K562 (cell line): Measurements from ENCODE around the gene HES4. TPM values are rescaled to one million over a fixed set of nuclear protein-coding genes. Genes with fewer than 3 reads are reported as not detected.

Experiments used
- ATAC-seq: fragments of 200-7000 bp; cut with Tn5 transposase; 3 replicates; pipeline ENCODE4 v1.9.1; 2020; ENCODE audit warnings: moderate library complexity
- BruUV-seq: library from RNA; stranded (reverse); fragments of 400-500 nt; replicated peaks from 2 replicates; lab custom pipeline; 2021; lab: Mats Ljungman, UMichigan
- CTCF ChIA-PET: fragments of 300-600 bp; formaldehyde crosslinking; extraction: SDS; loops from one replicate; lab custom pipeline; 2021; ENCODE audit warnings: low intra/inter-chr PET ratio; lab: Yijun Ruan, JAX
- POLR2A ChIA-PET: fragments of 300-600, 350-650 bp; sonication (Branson Sonifier 250); formaldehyde crosslinking; extraction: SDS; loops from one replicate; lab custom pipeline; 2021; ENCODE audit warnings: antibody characterized with exemption, inconsistent platforms; lab: Yijun Ruan, JAX
- DNase-seq, 4 experiments: peaks; one replicate each; pipeline versions ENCODE4 v3.0.0 to v3.0.0-alpha.2; 2011 to 2018; ENCODE audit warnings: low spot score in 3 of 4, mixed read lengths in 3 of 4; ENCODE audit errors: extremely low read depth in 1 of 4
- FAIRE-seq: peaks from 2 replicates; lab custom pipeline; 2011; peaks lifted over from hg19 to GRCh38; lab: Jason Lieb, UNC
- H2AFZ ChIP-seq: 2 replicates; pipeline ENCODE4 v1.6.0; 2011; ENCODE audit warnings: low read depth, low read length, control low read depth, inconsistent platforms
- H3K27ac ChIP-seq: fragments of 200-600 bp; 3 replicates; pipeline ENCODE4 v1.8.0; 2011; ENCODE audit warnings: low read depth, mild to moderate bottlenecking, control low read depth, inconsistent platforms, low read length, moderate library complexity, mixed read lengths; ENCODE audit errors: extremely low read depth
- H3K27me3 ChIP-seq, 2 experiments: fragments of 300-600 bp in 1 of 2; 2 replicates in 1 of 2; 3 replicates in 1 of 2; pipeline versions ENCODE4 v1.6.0 to v1.8.0; 2011; ENCODE audit warnings: inconsistent platforms in 2 of 2, low read length in 2 of 2, mild to moderate bottlenecking in 1 of 2, mixed read lengths in 1 of 2, moderate library complexity in 1 of 2; ENCODE audit not compliant: control insufficient read depth in 2 of 2, insufficient read depth in 2 of 2
- H3K36me3 ChIP-seq: fragments of 300-600 bp; 3 replicates; pipeline ENCODE4 v1.8.0; 2011; ENCODE audit warnings: mild to moderate bottlenecking, low read length, inconsistent platforms; ENCODE audit not compliant: control insufficient read depth, insufficient read depth
- H3K4me1 ChIP-seq, 2 experiments: fragments of 200-600 bp in 1 of 2; replicated peaks in 1 of 2; 2 replicates in 1 of 2; 3 replicates in 1 of 2; pipeline versions ENCODE4 v1.5.1 to v1.8.0; 2011; ENCODE audit warnings: inconsistent platforms in 2 of 2, low read length in 2 of 2, mild to moderate bottlenecking in 1 of 2, mixed read lengths in 1 of 2, moderate library complexity in 1 of 2; ENCODE audit not compliant: control insufficient read depth in 2 of 2, insufficient read depth in 2 of 2
- H3K4me2 ChIP-seq: 2 replicates; pipeline ENCODE4 v1.6.1; 2011; ENCODE audit warnings: low read length, control low read depth, inconsistent platforms, mixed read lengths; ENCODE audit not compliant: insufficient read depth
- H3K4me3 ChIP-seq: fragments of 200-600 bp; sonication (generic), shearing (Covaris generic); 2 replicates; pipeline ENCODE4 v1.5.1; 2016; ENCODE audit warnings: control low read depth, inconsistent platforms
- H3K79me2 ChIP-seq: fragments of 200-600 bp; 3 replicates; pipeline ENCODE4 v1.8.0; 2011; ENCODE audit warnings: low read length, inconsistent platforms; ENCODE audit not compliant: control insufficient read depth, insufficient read depth
- H3K9ac ChIP-seq, 2 experiments: 2 replicates each; pipeline versions ENCODE4 v1.6.0 to v1.6.1; 2011; ENCODE audit warnings: low read depth in 2 of 2, low read length in 2 of 2, control low read depth in 1 of 2, inconsistent platforms in 1 of 2, mild to moderate bottlenecking in 1 of 2, mixed read lengths in 1 of 2; ENCODE audit not compliant: insufficient read depth in 1 of 2
- H3K9me1 ChIP-seq: one replicate; pipeline ENCODE4 v1.6.0; 2011; ENCODE audit warnings: inconsistent platforms, mild to moderate bottlenecking, low read length, moderate library complexity; ENCODE audit not compliant: control insufficient read depth, insufficient read depth
- H3K9me3 ChIP-seq: replicated peaks from 2 replicates; pipeline ENCODE4 v1.5.1; 2011; ENCODE audit warnings: low read depth, low read length, inconsistent platforms; ENCODE audit not compliant: control insufficient read depth, insufficient read depth
- H4K20me1 ChIP-seq: replicated peaks from 2 replicates; pipeline ENCODE4 v1.6.1; 2011; ENCODE audit warnings: low read length, inconsistent platforms, mixed read lengths; ENCODE audit not compliant: control insufficient read depth, insufficient read depth
- CBX3 ChIP-seq, 2 experiments: IDR thresholded peaks; 1 replicate in 1 of 2; 2 replicates in 1 of 2; pipeline ENCODE4 v1.6.1; 2012; ENCODE audit warnings: inconsistent platforms in 2 of 2, low read length in 2 of 2, borderline replicate concordance in 1 of 2, control low read depth in 1 of 2
- CREBBP ChIP-seq: IDR thresholded peaks from one replicate; pipeline ENCODE4 v1.6.1; 2012; ENCODE audit warnings: low read depth, mild to moderate bottlenecking, control low read depth, inconsistent platforms, low read length
- HNRNPK ChIP-seq: fragments of 200-400 bp; formaldehyde crosslinking; IDR thresholded peaks from one replicate; pipeline ENCODE4 v1.6.1; 2018; ENCODE audit warnings: mild to moderate bottlenecking, low read depth, low read length; ENCODE audit not compliant: poor library complexity, severe bottlenecking
- L3MBTL2 ChIP-seq: fragments of 450-650 bp; IDR thresholded peaks from 2 replicates; pipeline ENCODE4 v1.6.1; 2016; ENCODE audit warnings: mild to moderate bottlenecking, moderate library complexity
- NFYB ChIP-seq: IDR thresholded peaks from 2 replicates; pipeline ENCODE4 v1.6.1; 2011; ENCODE audit warnings: mild to moderate bottlenecking, moderate library complexity; ENCODE audit not compliant: insufficient read length; ENCODE audit errors: extremely low read depth
- RFX7 ChIP-seq: fragments of 250-450 bp; sonication (Bioruptor Pico); IDR thresholded peaks from 2 replicates; pipeline ENCODE4 v1.5.1; 2021; ENCODE audit warnings: mild to moderate bottlenecking
- RNF2 ChIP-seq: sonication (generic); IDR thresholded peaks from 2 replicates; pipeline ENCODE4 v1.6.1; 2016
- SREBF2 ChIP-seq: sonication (generic); formaldehyde crosslinking; IDR thresholded peaks from 2 replicates; pipeline ENCODE4 v1.4.0; 2020; ENCODE audit warnings: mild to moderate bottlenecking, missing genetic modification reagents
- YY1 ChIP-seq, 3 experiments: IDR thresholded peaks; 2 replicates each; pipeline ENCODE4 v1.6.1; 2011; ENCODE audit warnings: low read length in 2 of 3, mild to moderate bottlenecking in 2 of 3, moderate library complexity in 2 of 3, borderline replicate concordance in 1 of 3, control low read depth in 1 of 3, low read depth in 1 of 3; ENCODE audit not compliant: insufficient read depth in 3 of 3, insufficient replicate concordance in 2 of 3, control insufficient read depth in 1 of 3, insufficient read length in 1 of 3; ENCODE audit errors: extremely low read depth in 1 of 3
- ZNF121 ChIP-seq: sonication (generic); formaldehyde crosslinking; conservative IDR thresholded peaks from 2 replicates; pipeline ENCODE4 v1.8.0; 2022; ENCODE audit warnings: missing genetic modification reagents
- WGBS: fragments of 100-300 bp; shearing (Covaris generic); methylation state at CpG from one replicate; pipeline ENCODE4 v1.1.6; 2016; ENCODE audit warnings: low coverage, mixed read lengths; ENCODE audit not compliant: insufficient coverage; ENCODE audit errors: missing lambda C conversion rate; 5-methylcytosine and 5-hydroxymethylcytosine counted together
- in situ Hi-C: fragments of 300-500 bp; cut with MboI; formaldehyde crosslinking; loops from 4 replicates; pipeline ENCODE4 v1.15.0; 2018; ENCODE audit warnings: inconsistent platforms, mixed read lengths
- intact Hi-C: fragments of 100-400 bp; cut with micrococcal nuclease; formaldehyde crosslinking; loops from 2 replicates; pipeline ENCODE4 v1.14.2; 2022
- polyA plus RNA-seq, 8 experiments: library from polyadenylated mRNA; depleted of rRNA in 4 of 8; stranded (reverse) in 5 of 8; unstranded in 3 of 8; fragments of >200 nt; fragmentation: Nextera tagmentation in 2 of 8; fragmentation: Illumina TruSeq in 1 of 8; extraction: Ambion mirVana in 2 of 8; extraction: Trizol in 1 of 8; gene quantifications; 2 replicates each; pipeline versions ENCODE4 v1.2.1 to v1.2.3, GENCODE V29; 2011 to 2014; ENCODE audit warnings: inconsistent platforms in 1 of 8, missing spikeins in 1 of 8
- total RNA-seq, 7 experiments: library from RNA; depleted of rRNA in 6 of 7; stranded (reverse); fragments of >200 nt in 6 of 7; fragmentation: Illumina TruSeq in 2 of 7; extraction: Trizol in 2 of 7; gene quantifications; 2 replicates each; pipeline versions ENCODE4 v1.2.1 to v1.2.3, GENCODE V29; 2011 to 2021; ENCODE audit warnings: low replicate concordance in 1 of 7
- TF ChIP-seq, protein P1 (sequence below): sonication (generic); formaldehyde crosslinking; IDR thresholded peaks from 2 replicates; pipeline ENCODE4 v1.9.0; 2022; ENCODE audit warnings: mild to moderate bottlenecking, missing genetic modification reagents
- TF ChIP-seq, protein P2 (sequence below), 2 experiments: IDR thresholded peaks; 2 replicates each; pipeline ENCODE4 v1.6.1; 2011; ENCODE audit warnings: borderline replicate concordance in 1 of 2, control low read depth in 1 of 2, low read depth in 1 of 2, low read length in 1 of 2, mild to moderate bottlenecking in 1 of 2, mixed read lengths in 1 of 2, moderate library complexity in 1 of 2; ENCODE audit not compliant: insufficient read depth in 1 of 2, insufficient read length in 1 of 2, poor library complexity in 1 of 2, severe bottlenecking in 1 of 2; ENCODE audit errors: extremely low read depth in 1 of 2
- TF ChIP-seq, protein P3 (sequence below): fragments of 450-650 bp; IDR thresholded peaks from 2 replicates; pipeline ENCODE4 v1.6.1; 2016; ENCODE audit warnings: low read depth, mild to moderate bottlenecking, moderate library complexity
- TF ChIP-seq, protein P4 (sequence below), 2 experiments: fragments of 450-650 bp in 1 of 2; sonication (generic) in 1 of 2; formaldehyde crosslinking in 1 of 2; IDR thresholded peaks in 1 of 2; conservative IDR thresholded peaks in 1 of 2; 2 replicates each; pipeline versions ENCODE4 v1.6.1 to v1.8.1; 2016 to 2023; ENCODE audit warnings: mild to moderate bottlenecking in 2 of 2, moderate library complexity in 2 of 2, inconsistent platforms in 1 of 2, missing genetic modification reagents in 1 of 2

Gene HES4
- total and polyA plus RNA-seq, 9 of the 15 experiments (the other 6 are each of a cell fraction or from before 2014, with no cell fraction given): 0.21 to 43.7 (median 5.3) TPM; not detected in 2

DNA sequence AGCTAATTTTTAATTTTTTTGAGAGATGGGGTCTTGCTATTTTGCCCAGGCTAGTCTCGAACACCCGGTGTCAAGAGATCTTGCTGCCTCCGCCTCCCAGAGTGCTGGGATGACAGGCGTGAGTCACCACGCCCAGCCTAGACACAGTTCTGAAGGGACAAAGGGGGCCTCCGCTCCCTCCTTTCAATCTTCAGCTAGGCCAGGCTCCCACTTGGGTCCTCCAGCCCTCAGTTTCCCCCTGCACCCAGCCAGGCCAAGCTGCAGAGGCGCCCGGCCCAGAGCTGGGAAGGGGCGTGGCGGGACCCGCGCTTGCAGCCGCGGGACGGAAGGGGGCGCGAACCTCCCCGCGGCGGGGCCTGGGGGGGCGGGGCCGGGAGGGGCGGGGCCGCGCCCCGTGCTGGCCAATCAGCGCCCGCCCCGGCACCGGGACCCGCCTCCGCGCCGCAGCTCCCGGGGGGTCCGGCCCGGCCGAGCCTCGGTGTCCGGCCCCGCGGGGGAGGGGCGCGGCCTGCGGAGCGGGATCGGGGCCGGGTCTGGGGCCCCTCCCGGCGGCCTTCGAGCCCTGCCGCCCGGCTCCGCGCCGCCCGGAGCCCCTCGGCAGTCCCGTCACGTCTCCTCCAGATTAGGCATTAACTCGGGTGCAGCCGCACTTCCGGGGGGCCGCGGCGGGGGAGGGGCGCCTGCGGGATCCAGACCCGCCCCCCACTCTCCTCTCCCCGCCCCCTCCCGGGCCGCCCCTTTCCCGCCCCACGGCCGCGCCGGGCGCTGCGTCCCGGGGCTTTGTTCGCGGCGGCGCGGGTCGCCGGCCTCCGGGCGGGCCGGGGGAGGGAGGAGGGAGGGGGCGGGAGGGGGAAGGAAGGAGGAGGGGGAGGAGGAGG lies 19.5 kb upstream of the HES4 start:
- Histone ChIP-seq H3K36me3 (peaks cover 29% of the 10 kb centered on the region; the same call in 1 of the 3 replicates), H3K9me3 (no peaks in the 10 kb centered on the region), H3K4me3 (peak overlapping the region; percentile 55), H3K9me1 (peaks cover 9% of the 10 kb centered on the region), H3K9ac (peak overlapping the region; percentile 53 to 81; a peak in 3 of 4 replicates), H3K79me2 (peaks cover 37% of the 10 kb centered on the region), H2AFZ (peak overlapping the region; percentile 85), H4K20me1 (peaks cover 11% of the 10 kb centered on the region), H3K27ac (peak overlapping the region; percentile 84; the same call in 2 of the 3 replicates), H3K4me1 (peaks cover 27 to 68% of the 10 kb centered on the region in 2 experiments), H3K27me3 (no peaks in the 10 kb centered on the region), H3K4me2 (peak overlapping the region; percentile 52)
- in situ Hi-C loops: no loop called here
- POLR2A ChIA-PET: interaction anchor here (1.0 to 1.5 kb wide), 5 partner anchors 12 to 380 kb away, joined by 3 to 4 read pairs (median 3); partner anchors contain the start of gene CCNL2
- CTCF ChIA-PET: interaction anchor here (0.6 kb wide), 2 partner anchors 14 to 115 kb away, joined by 3 to 4 read pairs; no protein-coding TSS in a partner anchor
- 6% methylated on average over 29 of the region's 91 CpGs for WGBS
- FAIRE-seq (peak; percentile 51), ATAC-seq (peak; percentile 82), DNase-seq (peak; percentile 88 to 98 (median 98))
- no TSS peak for BruUV-seq
- intact Hi-C loops: no loop called here
- peak in 1 of 3 experiments; percentile 3 for TF ChIP-seq YY1 (IDR thresholded peaks at IDR 0.05; ENCODE audit: borderline replicate concordance in 1 of 3, control insufficient read depth in 1 of 3, extremely low read depth in 1 of 3, insufficient read depth in 3 of 3, insufficient read length in 1 of 3, insufficient replicate concordance in 2 of 3, low read depth in 1 of 3, low read length in 2 of 3)
- no peak for TF ChIP-seq CREBBP
- no peak for TF ChIP-seq RNF2
- peak; percentile 36 for TF ChIP-seq NFYB
- TF ChIP-seq, protein P1, sequence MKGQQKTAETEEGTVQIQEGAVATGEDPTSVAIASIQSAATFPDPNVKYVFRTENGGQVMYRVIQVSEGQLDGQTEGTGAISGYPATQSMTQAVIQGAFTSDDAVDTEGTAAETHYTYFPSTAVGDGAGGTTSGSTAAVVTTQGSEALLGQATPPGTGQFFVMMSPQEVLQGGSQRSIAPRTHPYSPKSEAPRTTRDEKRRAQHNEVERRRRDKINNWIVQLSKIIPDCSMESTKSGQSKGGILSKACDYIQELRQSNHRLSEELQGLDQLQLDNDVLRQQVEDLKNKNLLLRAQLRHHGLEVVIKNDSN: no peak
- TF ChIP-seq, protein P2, sequence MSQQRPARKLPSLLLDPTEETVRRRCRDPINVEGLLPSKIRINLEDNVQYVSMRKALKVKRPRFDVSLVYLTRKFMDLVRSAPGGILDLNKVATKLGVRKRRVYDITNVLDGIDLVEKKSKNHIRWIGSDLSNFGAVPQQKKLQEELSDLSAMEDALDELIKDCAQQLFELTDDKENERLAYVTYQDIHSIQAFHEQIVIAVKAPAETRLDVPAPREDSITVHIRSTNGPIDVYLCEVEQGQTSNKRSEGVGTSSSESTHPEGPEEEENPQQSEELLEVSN (IDR thresholded peaks at IDR 0.05; ENCODE audit: borderline replicate concordance in 1 of 2, extremely low read depth in 1 of 2, insufficient read depth in 1 of 2, insufficient read length in 1 of 2, low read depth in 1 of 2, low read length in 1 of 2, poor library complexity in 1 of 2, severe bottlenecking in 1 of 2): peak in 1 of 2 experiments; percentile 60
- TF ChIP-seq CBX3 (IDR thresholded peaks at IDR 0.05; ENCODE audit: borderline replicate concordance in 1 of 2, low read length in 2 of 2): peak in 1 of 2 experiments; percentile 64; a peak in 1 of 3 replicates
- peak; percentile 98 for TF ChIP-seq ZNF121
- TF ChIP-seq, protein P3, sequence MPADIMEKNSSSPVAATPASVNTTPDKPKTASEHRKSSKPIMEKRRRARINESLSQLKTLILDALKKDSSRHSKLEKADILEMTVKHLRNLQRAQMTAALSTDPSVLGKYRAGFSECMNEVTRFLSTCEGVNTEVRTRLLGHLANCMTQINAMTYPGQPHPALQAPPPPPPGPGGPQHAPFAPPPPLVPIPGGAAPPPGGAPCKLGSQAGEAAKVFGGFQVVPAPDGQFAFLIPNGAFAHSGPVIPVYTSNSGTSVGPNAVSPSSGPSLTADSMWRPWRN: no peak
- no peak for TF ChIP-seq L3MBTL2
- TF ChIP-seq RFX7 (CRISPR knock-in tag): no peak
- no peak for TF ChIP-seq SREBF2 (CRISPR knock-in tag)
- no peak for TF ChIP-seq HNRNPK
- TF ChIP-seq, protein P4, sequence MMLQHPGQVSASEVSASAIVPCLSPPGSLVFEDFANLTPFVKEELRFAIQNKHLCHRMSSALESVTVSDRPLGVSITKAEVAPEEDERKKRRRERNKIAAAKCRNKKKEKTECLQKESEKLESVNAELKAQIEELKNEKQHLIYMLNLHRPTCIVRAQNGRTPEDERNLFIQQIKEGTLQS (IDR thresholded peaks at IDR 0.05): peak; percentile 49; the same call in 1 of the 2 replicates
- TF ChIP-seq, protein P4 (CRISPR knock-in tag; conservative IDR thresholded peaks at IDR 0.05): no peak
